H4 (cell line): ENCODE results near the gene RAB43. TPM values are rescaled to one million over a fixed set of nuclear protein-coding genes. Genes with fewer than 3 reads are reported as not detected.

Experiments
- DNase-seq: peaks from one replicate; pipeline ENCODE4 v3.0.0-alpha.2; 2015; ENCODE audit warnings: low spot score
- total RNA-seq: library from RNA; depleted of rRNA; stranded (reverse); fragments of >200 nt; shearing (Covaris generic); gene quantifications from 2 replicates; pipeline ENCODE4 v1.2.3, GENCODE V29; 2014; rRNA removed

Gene RAB43
- total RNA-seq, 1 experiment from 2014 or later = 15.9 TPM

DNA sequence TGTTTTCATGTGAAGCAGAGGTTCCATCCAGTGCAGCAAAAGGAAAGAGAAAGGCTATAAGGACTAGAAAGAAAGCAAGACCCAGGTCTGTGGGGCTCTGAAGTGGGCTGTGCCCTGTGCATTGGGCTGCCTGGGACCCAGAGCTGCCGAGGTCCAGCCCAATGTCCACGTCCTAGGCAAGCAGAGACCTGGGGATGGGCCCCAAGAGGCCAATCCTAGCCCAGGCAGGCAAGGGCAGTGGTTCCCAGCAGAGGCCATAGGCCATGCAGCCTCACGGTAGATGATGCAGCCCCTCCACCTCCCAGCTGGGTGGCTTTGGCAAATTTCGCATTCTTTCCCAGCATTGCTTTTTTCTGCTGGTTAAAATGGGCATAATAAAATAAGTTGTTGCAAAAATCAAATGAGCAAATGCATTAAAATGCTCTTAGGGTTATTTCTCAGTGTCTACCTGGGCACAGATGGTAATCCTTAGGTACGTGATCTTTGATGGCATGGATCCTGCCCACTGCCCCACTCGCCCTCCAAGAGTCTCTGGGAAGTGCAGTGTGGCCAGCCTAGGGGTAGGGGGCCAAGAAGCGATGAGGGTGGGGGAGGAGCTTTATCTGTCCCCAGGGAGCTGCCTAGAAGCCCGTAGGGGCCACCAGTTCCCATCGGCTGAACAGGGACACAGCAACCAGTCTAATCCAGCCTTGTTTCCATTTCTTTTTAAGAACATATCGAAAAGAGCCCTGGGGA, 83.3 kb downstream of the RAB43 start:
- no peak for DNase-seq

Other genes starting within 250 kb of the RAB43 start
- 16.6 and 31.9 TPM in 2 replicates for gene ACAD9, start 242.2 kb downstream of the RAB43 start, total RNA-seq
- 0.06 and 0.50 TPM in 2 replicates for gene CFAP92, start 127.7 kb downstream of the RAB43 start, total RNA-seq
- 0.27 and 1.2 TPM in 2 replicates for gene EFCC1, start 120.5 kb downstream of the RAB43 start, total RNA-seq
- not detected in 2 replicates for gene GP9, start 61.0 kb downstream of the RAB43 start, total RNA-seq
- gene ISY1, start 39.3 kb upstream of the RAB43 start, total RNA-seq = 51.2 and 54.9 TPM in 2 replicates
- gene CNBP, start 62.1 kb upstream of the RAB43 start, total RNA-seq = 336 and 394 TPM in 2 replicates
- gene COPG1, start 127.8 kb upstream of the RAB43 start, total RNA-seq = 181 and 213 TPM in 2 replicates
- 39.3 and 58.0 TPM in 2 replicates for gene HMCES, start 157.1 kb upstream of the RAB43 start, total RNA-seq